GM19468 (cell line): ENCODE results near the gene THSD4.
"Not testable (repeated sequence)": the region's sequence is repeated elsewhere in the genome, so short reads cannot be mapped to it uniquely, and the experiment has no call there.

Experiments
- ATAC-seq: cut with Tn5 transposase; IDR thresholded peaks from one replicate; pipeline ENCODE4 v1.9.1; 2021; ENCODE audit warnings: mild to moderate bottlenecking, moderate library complexity, moderate number of reproducible peaks; ENCODE audit not compliant: unreplicated experiment; ENCODE audit errors: extremely low read depth

The THSD4 gene

DNA sequence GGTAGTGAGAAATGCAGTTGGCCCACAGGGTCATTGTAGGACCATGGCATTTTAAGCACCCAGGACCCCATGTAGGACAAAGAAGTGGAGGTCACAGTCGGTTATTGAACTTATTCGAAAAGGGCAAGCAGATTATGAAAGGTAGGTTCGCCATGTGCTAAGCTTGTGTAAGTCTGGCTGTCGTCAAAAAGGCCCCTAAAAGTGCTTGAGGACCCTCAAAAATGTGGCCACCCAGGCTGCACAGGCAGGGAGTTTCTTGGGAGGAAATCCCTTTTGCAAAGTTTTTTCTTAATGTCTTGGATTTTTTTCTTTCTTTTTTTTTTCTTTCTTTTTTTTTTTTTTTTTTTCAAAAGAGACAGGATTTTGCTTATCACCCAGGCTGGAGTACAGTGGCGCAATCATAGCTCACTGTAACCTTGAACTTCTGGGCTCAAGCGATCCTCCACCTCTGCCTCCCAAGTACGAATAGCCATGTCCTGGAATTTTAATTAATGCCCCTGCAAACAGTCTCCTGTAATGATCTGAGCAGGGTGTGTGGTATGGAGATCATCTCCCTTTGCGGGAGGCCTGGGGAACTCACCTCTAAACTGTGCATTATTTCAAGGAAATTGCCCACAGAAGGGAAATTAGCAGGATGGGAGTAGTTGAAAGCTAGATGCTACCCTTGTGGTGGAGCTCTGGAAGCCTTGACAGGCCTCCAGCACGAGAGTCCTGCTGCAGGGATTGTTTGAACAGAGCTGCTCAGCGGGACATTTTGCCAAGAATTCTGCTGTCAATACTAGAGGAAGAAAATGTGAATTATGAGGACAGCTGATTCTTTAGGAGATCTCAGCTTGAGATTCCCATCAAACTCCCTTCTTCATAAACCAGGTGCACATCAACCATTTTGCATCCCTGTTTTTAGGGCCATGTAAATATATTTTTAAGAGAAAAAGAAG, 28.4 kb downstream of the THSD4 start:
- no peak for ATAC-seq

DNA sequence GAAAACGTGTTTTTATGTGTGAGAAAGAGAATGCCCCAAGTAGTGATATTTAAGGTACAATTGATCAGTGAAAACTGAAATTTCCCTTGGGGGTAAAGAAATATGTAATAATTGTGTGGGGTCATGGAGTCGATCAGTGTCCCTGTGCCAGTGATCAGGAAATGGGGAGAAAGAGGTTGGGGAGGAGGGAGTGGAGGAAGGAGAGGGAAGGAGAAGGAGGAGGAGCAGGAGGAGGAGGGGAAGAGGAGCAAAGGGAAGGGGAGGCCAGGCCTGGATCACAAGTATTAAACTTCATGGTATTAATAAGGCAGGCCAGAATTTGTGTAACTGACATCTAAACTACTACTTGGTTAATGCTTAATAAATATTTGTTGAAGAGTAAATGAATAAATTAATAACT, 30.4 kb downstream of the THSD4 start:
- ATAC-seq = no peak

DNA sequence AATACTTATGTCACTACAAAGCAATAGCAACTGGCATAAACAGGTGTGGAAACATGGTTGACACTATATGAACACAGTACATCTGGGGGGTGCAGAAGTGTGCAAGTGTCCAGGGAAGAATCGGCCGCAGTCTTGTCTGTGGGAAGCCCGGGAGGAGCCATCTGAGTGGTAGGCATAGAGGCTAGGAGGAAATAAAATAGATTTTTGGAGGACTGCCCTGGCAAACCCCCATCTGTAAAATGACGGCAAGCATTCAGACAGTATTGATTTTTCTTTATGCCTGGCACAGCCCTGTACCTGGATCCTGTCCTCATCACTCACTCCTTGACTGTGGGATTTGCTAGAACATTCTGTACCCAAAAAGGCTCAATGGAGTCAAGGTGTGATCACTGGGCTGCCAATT, 31.3 kb downstream of the THSD4 start:
- ATAC-seq = no peak

DNA sequence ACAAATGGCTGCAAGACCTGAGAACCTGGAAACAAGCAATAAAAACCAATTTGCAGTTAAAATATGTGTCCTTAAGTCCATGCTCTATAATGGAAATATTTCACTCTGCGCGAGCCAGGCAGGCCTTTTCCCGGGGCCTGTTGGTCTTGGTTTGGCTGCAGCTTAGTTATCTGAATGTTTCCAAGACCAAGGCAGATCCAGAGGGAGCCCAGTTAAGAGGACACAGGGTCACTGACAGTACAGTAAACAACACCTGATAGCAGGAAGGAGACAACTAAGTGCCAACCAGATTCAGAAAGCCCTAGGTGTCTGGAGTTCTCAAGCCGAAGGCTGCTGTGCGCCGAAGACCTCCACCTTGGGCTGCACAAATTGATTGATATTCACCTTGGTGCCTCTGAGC, 32.8 kb downstream of the THSD4 start:
- no peak for ATAC-seq

DNA sequence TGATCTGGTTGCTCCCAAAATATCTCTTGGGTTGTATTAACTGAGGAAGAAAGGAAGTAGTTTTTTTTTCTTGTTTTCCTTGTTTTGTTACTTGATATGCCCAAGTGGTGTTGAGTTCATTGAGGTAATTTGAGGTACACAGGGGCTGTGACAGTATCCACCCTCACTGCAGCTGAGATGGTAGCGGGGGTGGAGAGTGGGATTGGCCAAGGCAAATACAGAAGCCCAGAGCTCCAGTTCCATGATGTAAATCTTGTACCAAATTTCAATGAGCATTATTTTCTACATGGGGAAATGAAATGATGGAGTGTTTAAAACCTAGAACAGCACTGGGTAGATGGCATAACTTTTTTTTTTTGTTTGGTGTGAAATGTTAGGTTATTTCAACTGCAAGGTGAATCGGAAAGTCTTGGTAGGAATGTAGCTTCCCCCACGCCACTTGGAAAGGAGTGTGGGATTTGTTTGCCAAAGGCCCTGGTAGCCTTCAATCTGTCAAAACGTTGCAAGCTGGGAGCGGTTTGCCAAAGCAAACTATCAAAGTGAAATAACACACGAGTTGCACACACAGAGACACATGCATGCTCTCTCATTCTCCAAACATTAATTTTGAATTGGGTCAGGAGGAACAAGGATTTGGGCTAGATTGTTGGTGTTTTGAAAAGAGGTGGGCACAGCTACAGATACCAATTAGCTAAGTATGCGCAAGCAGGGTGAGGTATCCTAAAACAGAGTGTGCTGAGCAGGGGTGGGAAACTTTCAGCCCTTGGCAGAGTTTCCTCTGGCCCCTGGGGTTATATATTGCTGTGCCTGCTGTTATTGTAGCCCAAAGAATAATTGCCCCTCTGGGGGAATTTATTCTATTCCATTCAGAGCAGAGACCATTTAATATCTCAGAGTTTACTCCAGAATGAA, 34.6 kb downstream of the THSD4 start:
- no peak for ATAC-seq

DNA sequence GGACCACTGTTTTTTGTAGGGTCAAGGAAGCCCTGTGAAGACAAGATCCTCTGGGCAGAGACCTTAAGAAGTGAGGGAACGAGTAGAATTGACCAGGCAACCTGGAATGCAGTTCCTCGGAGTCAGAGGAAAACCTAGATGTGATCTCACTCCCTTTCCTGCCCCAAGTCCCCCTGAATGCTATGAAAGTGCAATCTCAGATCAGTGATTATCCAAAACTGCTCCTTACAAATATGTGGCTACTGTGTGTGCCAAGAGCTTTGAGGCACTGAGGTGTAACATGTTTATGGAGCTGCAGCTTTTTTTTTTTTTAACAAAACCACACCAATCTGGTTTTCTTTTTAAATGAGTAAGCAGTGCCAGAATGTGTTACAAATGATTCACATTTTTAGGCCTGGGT, 35.8 kb downstream of the THSD4 start:
- ATAC-seq = no peak

DNA sequence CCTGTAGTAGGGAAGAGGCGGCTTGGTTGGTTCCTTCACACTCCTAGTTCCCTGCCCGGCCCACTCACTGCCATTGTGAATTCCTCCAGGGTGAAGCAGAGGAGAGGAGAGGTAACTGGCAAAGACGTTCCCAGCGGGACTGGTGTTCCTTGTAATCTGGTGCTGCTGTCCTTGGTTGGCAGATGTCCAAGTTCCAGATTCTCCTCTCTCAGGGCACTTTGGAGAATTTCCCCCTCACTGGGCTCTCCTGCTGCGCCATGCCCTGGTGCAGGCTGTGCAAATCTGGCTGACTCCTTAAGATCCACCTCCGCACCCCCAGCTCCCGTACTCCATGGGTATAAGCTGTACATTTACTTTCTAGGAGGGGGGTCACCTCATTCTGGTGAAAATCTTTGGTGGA, 37.3 kb downstream of the THSD4 start:
- no peak for ATAC-seq

DNA sequence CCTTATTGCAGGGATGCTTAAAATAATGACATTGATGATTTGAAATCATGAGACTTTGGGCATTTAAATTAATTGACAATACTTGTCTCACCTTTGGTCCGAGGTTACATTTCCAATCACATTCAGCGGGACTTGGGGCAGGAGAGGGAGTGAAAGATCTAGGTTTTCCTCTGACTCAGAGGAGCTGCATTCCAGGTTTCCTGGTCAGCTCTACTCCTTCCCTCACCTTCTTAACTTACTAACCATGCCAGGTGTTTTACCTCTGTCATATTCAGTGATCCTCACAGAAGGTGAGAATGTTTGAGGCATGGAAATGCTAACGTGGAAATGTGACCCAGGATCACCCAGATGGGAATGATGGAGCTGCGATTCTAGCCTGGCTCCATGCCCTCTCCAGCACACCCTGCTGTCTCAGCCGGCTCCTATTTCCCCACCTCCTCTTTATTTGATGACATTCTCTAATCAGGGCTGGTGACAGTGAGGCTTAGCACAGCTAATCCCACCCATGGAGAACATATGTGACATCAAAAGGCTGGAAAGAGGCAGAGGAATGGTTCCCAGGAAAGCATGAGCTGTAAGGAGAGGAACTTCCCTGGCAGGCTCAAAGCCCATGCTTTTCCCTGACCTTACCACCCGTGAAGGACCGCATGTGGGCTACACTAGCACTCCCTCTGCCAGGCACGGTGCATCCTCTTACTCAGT, 38.7 kb downstream of the THSD4 start:
- no peak for ATAC-seq

DNA sequence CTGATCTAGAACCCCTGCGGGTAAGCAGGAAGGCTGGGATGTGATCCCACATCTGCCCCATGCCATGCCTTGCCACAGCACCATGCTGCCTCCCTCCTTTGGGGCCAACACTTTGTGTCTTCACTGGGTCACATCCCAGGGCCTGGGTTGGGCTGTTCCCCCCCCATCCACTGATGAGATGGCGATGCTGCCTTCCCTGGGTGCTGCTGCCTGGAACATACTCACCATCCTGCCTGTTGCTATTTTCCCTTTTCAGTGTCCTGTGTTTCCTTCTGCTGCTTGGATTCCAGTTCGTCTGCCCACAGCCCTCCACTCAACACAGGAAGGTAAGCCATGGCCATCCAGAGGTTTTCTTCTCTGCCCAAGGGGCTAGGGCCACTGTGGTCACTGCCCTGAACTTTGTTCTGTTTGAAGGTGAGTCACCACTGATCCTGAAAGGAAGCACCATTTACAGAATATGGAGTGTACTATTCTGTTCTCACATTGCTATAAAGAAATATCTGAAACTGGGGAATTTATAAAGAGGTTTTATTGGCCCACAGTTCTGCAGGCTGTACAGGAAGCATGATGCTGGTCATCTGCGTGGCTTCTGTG, 39.4 kb downstream of the THSD4 start:
- ATAC-seq = no peak

DNA sequence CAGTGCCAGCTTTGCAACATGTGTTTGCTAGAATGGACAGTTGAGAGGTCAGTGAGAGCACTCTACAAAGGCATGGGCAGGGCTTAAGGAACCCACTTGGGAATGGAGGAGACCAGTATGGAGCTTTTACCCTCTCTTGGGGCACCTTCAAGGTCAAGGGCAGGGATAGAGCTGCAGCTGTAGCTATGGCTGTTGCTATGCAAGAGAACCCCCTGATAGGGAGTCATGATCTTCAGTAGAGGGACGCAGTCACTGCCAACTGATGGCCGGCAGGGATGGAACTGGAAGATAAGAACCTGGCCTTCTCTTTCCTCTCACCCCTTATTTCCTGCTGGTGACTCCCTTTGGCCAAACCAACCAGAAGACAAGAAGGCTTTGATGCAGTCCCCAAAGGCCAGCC, 40.3 kb downstream of the THSD4 start:
- no peak for ATAC-seq

DNA sequence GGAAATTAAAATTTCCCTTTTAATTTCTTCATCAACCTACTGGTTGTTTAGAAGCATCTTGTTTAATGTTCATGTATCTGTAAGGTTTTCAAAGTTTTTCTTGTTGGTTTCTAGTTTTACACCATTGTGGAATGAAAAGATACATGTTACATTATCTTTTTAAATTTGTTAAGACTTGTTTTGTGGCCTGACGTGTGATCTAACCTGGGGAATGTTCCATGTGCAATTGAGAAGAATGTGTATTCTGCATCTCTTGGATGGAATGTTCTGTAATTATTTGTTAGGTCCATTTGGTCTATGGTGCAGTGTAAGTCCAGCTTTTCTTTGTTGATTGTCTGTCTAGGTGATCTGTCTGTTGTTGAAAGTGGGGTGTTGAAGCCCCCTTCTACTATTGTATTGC, 45.7 kb downstream of the THSD4 start:
- no peak for ATAC-seq

DNA sequence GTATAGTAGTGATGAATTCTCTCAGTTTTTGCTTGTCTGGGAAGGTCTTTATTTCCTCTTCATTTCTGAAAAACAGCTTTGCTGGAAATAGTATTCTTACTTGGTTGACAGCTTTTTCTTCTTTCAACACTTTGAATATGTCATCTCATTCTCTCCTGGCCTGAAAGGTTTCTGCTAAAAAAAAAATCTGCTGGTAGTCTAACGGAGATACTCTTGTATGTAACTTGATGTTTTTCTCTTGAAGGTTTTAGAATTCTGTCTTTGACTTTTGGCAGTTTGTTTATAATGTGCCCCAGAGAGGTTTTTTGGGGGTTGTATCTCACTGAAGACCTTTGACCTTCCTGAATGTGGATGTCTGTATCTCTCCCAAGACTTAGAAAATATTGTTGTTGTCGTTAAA, 47.0 kb downstream of the THSD4 start:
- ATAC-seq = no peak

DNA sequence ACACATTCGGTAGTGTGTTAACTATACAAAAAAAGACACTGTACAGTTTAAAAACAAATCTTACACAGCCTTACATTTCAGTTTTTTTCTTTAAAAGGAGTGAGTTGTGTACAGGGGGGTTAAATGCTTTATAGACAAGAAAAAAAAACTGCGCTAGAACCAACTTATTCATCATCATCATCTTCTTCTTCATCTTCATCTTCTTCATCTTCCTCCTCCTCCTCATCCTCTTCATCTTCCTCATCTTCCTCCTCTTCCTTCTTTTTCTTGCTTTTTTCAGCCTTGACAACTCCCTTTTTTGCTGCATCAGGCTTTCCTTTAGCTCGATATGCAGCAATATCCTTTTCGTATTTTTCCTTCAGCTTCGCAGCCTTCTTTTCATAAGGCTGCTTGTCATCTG, 49.3 kb downstream of the THSD4 start:
- ATAC-seq = not testable (repeated sequence)

DNA sequence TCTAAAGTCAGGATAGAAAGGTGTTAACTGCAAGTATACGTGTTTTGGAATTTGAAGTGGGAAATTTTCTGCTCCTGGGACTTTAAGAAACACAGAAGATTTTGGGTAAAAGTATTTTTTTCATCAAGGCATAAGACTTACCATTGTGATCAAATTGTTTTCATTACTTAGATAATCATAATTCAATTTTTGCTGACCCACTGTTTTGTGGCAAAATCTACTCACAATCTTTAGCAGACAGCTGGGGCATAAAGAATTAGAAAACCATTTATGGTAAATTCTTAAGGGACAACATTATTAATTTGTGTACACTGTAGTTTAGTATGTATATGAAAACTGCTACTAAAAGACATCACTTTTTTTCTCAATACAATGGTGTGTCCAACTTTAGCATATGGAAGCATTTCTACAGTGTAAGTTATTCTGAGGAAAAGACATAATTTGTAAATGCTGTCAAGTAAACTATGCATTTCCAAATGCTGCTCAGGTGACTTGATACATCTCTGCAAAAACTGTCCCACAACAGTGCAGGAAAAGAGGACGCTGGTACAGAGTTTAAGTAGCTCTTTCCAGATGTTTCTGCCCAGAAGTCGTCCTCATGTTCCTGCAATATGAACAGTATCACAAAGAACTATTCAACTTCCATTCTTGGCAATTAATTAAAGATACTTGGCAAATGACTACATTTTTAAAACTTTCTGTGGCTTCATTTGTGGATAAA, 52.3 kb downstream of the THSD4 start:
- no peak for ATAC-seq

DNA sequence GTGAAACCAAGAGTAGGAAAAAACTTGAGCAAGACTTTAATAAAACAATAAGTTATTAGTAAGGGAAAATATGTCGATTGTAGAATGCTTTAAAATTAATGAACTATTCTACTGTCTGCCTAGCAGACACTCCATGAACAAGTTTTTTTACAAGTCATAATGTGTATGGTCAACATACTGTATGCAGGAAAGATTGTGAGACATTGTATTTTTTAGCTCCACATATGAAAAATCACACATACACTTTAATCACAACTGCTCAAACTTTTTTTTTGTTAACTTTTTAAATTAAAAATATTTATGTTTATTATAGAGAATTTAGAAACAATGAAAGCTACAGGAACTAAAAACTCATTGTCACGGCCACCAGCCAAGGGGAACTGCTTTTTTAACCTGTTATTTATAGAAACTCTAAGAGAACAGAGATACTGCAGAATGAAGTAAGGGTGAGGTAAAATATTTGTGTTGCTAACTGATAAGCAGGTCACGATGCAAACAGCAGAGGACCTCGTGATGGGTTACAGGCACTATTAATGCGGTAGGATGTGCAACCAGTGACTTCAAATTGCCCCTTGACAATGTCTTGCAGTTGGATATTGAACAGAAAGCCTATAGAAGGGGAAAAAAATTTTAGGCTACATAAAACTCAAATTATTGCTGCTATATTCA, 53.0 kb downstream of the THSD4 start:
- no peak for ATAC-seq

DNA sequence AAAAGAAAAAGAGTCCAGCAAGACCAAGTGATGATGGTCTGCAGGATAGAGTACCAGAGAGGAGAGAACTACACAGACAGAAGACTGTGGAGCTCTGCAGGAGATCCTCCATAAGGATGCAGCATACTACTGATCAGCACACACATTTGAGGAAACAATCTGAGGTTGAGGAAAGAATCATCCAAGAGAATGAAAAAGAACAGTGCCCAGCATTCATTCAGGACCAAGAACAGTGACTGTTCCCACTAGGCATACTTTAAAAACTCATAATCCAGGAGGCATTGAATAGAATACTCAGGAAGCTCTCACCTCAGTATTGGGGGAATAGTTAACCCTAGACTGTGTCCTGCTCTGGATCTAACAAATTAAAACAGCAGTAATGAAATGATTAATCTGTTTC, 54.9 kb downstream of the THSD4 start:
- ATAC-seq = no peak

DNA sequence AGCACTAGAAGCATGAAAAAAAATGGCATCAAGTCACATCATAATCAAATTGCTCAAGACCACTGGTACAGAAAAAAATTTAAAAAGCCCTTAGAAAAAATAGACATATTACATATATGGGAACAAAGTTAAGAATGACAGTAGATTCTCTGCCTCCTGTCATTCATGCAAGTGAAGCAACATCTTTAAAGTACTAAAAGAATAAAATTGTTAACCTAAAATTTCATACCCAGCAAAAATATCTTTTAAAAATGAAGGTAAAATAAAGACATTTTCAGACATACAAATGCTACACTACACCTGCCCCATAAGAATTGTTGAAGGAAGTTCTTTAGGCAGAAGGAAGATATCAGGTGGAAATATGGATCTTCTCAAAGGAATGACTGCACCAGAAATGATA, 55.9 kb downstream of the THSD4 start:
- no peak for ATAC-seq

DNA sequence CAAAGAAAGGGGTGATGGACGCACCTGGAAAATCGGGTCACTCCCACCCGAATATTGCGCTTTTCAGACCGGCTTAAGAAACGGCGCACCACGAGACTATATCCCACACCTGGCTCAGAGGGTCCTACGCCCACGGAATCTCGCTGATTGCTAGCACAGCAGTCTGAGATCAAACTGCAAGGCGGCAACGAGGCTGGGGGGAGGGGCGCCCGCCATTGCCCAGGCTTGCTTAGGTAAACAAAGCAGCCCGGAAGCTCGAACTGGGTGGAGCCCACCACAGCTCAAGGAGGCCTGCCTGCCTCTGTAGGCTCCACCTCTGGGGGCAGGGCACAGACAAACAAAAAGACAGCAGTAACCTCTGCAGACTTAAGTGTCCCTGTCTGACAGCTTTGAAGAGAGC, 59.1 kb downstream of the THSD4 start:
- not testable (repeated sequence) for ATAC-seq
